GM13976 (cell line): ENCODE results near the gene WDHD1.

Source experiments
- DNase-seq: peaks from one replicate; pipeline ENCODE4 v3.0.0; 2012; ENCODE audit warnings: low spot score
- in situ Hi-C: fragments of 300-500 bp; cut with MboI; formaldehyde crosslinking; loops from one replicate; pipeline ENCODE4 v1.12.0; 2022; ENCODE audit warnings: low sequenced_read_pairs, mixed read lengths, inconsistent platforms; ENCODE audit not compliant: unreplicated experiment
- TF ChIP-seq, protein P1 (sequence below): IDR thresholded peaks from 2 replicates; pipeline ENCODE4 v1.5.1; 2012; ENCODE audit warnings: borderline replicate concordance, mild to moderate bottlenecking; ENCODE audit not compliant: insufficient read depth; ENCODE audit errors: extremely low read depth, missing control alignments, control extremely low read depth

The WDHD1 gene

DNA sequence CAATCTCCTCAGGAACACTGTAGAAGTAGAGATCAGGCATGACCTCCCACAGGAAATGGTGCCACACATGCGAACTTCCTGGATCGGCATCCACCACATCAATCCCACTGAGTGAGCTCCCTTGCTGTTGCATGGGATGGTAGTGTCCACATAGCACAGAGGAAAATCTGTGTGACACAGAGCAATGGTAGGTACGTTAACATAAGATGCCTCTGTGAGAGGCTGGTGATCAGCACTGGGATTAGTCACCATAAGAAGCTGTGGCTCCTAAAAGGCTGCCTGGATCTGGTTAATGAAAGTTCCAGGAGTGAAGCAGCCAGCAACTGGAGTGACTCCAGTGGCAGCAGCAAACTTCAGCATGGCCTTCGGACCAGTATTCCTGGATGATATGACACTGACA lies 21.8 kb downstream of the WDHD1 start:
- DNase-seq = no peak

DNA sequence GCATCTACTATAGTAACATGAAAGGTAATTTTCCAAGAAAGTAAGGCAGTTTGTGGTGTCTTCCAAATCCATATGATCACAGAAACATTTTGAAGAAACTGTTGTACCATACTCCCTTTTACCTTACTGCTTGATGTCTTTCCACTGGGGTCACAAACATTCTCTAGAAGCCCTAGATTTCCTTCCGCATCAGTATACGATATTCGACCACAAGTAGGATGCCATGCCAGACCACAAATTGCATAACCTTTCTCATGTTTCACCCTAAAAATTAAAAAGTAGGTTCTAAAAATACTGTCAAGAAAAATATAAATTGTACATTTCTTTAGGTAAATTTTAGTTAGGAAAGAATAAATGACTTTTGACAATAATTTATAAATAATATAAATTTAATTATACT lies 26.5 kb downstream of the WDHD1 start:
- TF ChIP-seq, protein P1, sequence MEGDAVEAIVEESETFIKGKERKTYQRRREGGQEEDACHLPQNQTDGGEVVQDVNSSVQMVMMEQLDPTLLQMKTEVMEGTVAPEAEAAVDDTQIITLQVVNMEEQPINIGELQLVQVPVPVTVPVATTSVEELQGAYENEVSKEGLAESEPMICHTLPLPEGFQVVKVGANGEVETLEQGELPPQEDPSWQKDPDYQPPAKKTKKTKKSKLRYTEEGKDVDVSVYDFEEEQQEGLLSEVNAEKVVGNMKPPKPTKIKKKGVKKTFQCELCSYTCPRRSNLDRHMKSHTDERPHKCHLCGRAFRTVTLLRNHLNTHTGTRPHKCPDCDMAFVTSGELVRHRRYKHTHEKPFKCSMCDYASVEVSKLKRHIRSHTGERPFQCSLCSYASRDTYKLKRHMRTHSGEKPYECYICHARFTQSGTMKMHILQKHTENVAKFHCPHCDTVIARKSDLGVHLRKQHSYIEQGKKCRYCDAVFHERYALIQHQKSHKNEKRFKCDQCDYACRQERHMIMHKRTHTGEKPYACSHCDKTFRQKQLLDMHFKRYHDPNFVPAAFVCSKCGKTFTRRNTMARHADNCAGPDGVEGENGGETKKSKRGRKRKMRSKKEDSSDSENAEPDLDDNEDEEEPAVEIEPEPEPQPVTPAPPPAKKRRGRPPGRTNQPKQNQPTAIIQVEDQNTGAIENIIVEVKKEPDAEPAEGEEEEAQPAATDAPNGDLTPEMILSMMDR = no peak
- DNase-seq = no peak
- in situ Hi-C loops = no loop called here

More for the DNA sequence above, 21.8 kb downstream of the WDHD1 start:
- in situ Hi-C loops = no loop called here
- TF ChIP-seq, protein P1 = no peak

DNA sequence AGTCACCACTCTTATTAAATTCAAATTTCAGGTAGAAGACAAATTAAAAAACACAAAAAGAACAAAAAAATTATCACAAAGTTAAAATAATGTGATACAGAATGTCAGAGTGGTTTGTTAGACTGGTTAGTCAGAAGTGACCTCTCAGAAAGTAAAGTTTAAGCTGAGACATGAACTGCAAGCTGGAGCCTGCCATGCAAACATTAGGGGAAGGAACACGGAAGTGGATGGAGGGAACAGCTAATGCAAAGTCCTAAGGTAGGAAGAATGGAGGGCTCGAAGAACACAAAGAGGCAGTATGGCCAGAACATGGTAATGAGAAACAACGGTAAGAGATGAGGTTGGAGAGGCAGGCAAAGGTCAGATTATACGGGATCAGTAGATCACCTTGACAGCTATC lies 41.7 kb downstream of the WDHD1 start:
- DNase-seq = no peak
- in situ Hi-C loops = no loop called here
- TF ChIP-seq, protein P1 = no peak

DNA sequence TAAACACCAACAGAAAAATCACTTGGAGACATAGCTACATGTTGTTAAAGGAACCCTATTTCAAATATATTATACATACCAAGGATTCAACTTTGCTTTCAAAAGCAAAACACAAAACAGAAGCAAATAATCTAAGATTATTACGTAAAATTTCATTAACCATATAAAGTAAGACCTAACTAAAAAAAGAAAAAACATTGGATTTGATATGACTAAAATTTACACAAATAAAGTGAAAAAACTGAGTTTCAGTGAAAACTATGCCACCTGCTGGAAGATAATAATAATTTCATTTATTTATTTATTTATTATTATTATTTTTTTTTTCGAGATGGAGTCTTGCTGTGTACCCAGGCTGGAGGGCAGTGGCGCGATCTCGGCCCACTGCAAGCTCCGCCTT lies 45.2 kb downstream of the WDHD1 start:
- in situ Hi-C loops = no loop called here
- no peak for DNase-seq
- TF ChIP-seq, protein P1 = no peak

DNA sequence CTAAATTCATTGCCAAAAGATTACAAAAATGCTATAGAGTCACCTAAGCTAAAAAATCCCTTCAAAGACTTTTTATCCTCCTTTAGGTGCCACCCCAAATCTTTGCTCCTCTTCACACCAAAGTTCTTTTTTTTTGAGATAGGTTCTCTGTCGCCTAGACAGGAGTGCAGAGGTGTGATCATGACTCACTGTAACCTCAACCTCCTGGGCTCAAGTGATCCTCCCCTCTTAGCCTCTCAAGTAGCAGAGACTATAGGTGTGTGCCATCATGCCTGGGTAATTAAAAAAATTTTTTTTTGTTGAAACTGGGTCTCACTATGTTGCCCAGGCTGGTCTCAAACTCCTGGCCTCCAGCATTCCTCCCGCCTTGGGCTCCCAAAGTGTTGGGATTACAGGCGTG lies 47.9 kb downstream of the WDHD1 start:
- TF ChIP-seq, protein P1 = no peak
- in situ Hi-C loops = no loop called here
- no peak for DNase-seq

DNA sequence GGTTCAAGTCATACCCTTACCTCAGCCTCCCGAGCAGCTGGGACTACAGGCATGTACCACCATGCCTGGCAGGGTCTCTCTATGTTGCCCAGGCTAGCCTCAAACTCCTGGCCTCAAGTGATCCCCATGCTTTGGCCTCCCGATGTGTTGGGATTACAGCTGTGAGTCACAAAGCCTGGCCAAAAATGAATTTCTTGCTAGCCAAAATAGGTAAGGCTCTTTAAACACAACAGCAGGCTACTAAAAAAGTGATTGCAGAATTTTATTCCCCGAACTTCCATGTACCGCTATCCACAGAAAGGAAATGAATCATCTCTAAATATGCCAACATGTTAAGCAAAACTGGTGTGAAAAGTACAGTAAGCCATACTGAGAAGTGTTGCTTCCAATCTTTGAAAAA lies 50.6 kb downstream of the WDHD1 start:
- in situ Hi-C loops = no loop called here
- DNase-seq = no peak
- TF ChIP-seq, protein P1 = no peak

DNA sequence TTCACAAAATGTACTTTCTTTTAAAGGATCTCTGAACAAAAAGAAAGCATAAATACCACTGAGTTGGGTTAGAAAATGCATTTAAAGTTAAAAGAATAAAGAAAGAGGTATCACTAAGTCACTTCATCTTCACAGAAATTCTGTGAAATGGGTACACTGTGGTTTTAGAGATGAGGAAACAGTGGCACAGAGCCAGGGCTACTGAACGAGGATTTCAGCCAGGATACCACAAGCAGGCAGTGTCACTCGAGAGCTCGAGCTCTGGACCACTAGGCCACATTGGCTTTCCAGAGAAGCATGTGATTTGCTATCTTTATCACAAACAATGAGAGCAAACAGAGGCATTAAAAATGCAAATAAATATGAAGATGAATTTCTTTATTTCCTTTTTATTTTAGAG lies 51.0 kb downstream of the WDHD1 start:
- DNase-seq = no peak
- TF ChIP-seq, protein P1 = no peak
- in situ Hi-C loops = no loop called here
